H4 (cell line): Measurements from ENCODE around the gene PALLD. TPM values are rescaled to one million over a fixed set of nuclear protein-coding genes. Genes with fewer than 3 reads are reported as not detected.
"Not testable (repeated sequence)": the region's sequence is repeated elsewhere in the genome, so short reads cannot be mapped to it uniquely, and the experiment has no call there.

Experiments
- DNase-seq: peaks from one replicate; pipeline ENCODE4 v3.0.0-alpha.2; 2015; ENCODE audit warnings: low spot score
- total RNA-seq: library from RNA; depleted of rRNA; stranded (reverse); fragments of >200 nt; shearing (Covaris generic); gene quantifications from 2 replicates; pipeline ENCODE4 v1.2.3, GENCODE V29; 2014

The PALLD gene
- total RNA-seq, 1 experiment from 2014 or later, result 82.3 TPM

GRCh38 chr4:168491563-168491962 is 5.3 kb upstream of the PALLD start:
- no peak for DNase-seq

GRCh38 chr4:168498251-168498650 is 1.4 kb downstream of the PALLD start:
- no peak for DNase-seq

- no peak for DNase-seq
These were observed 2.4 kb downstream of the PALLD start for GRCh38 chr4:168499241-168499640.

- DNase-seq, result no peak
These were observed 4.6 kb downstream of the PALLD start for GRCh38 chr4:168501407-168501806.

GRCh38 chr4:168502861-168503260 is 6.0 kb downstream of the PALLD start:
- no peak for DNase-seq

GRCh38 chr4:168503652-168504362 is 7.0 kb downstream of the PALLD start:
- no peak for DNase-seq

- DNase-seq, result no peak
These were observed 7.7 kb downstream of the PALLD start for GRCh38 chr4:168504526-168504925.

GRCh38 chr4:168506014-168506413 is 9.2 kb downstream of the PALLD start:
- DNase-seq, result no peak

GRCh38 chr4:168507178-168507815 is 10.4 kb downstream of the PALLD start:
- DNase-seq, result no peak

- DNase-seq, result no peak
These were observed 11.8 kb downstream of the PALLD start for GRCh38 chr4:168508683-168509082.

- no peak for DNase-seq
These were observed 12.9 kb downstream of the PALLD start for GRCh38 chr4:168509786-168510185.

GRCh38 chr4:168511780-168512489 is 15.1 kb downstream of the PALLD start:
- DNase-seq, result no peak

- not testable (repeated sequence) for DNase-seq
These were observed 17.0 kb downstream of the PALLD start for GRCh38 chr4:168513826-168514225.

- no peak for DNase-seq
These were observed 17.5 kb downstream of the PALLD start for GRCh38 chr4:168514249-168514852.

GRCh38 chr4:168515222-168516011 is 18.6 kb downstream of the PALLD start:
- peak; percentile 10 for DNase-seq

- DNase-seq, result peak; percentile 35
These were observed 20.0 kb downstream of the PALLD start for GRCh38 chr4:168516841-168517240.

- DNase-seq, result no peak
These were observed 22.7 kb downstream of the PALLD start for GRCh38 chr4:168519576-168519975.

GRCh38 chr4:168521721-168522120 is 24.9 kb downstream of the PALLD start:
- DNase-seq, result no peak

- no peak for DNase-seq
These were observed 25.5 kb downstream of the PALLD start for GRCh38 chr4:168522356-168522755.

- peak; percentile 30 for DNase-seq
These were observed 26.1 kb downstream of the PALLD start for GRCh38 chr4:168522829-168523489.

- DNase-seq, result peak; percentile 61
These were observed 27.2 kb downstream of the PALLD start for GRCh38 chr4:168524006-168524405.
